Suprapubic skin (tissue), 4 donors: ENCODE data around the gene RPS2. TPM values are rescaled to one million over a fixed set of nuclear protein-coding genes. Genes with fewer than 3 reads are reported as not detected.

Source experiments
- DNase-seq, 2 donors: peaks; one replicate each; pipeline ENCODE4 v3.0.0-alpha.2; 2019; ENCODE audit warnings: low spot score in 2 of 2
- H3K27ac ChIP-seq: fragments of 200-600 bp; sonication (generic); one replicate; pipeline ENCODE4 v1.5.1; 2019
- H3K27me3 ChIP-seq: fragments of 200-600 bp; sonication (generic); one replicate; pipeline ENCODE4 v1.5.1; 2019
- H3K36me3 ChIP-seq: fragments of 200-600 bp; sonication (generic); one replicate; pipeline ENCODE4 v1.5.1; 2019
- H3K4me1 ChIP-seq: fragments of 200-600 bp; sonication (generic); one replicate; pipeline ENCODE4 v1.5.1; 2019
- H3K4me3 ChIP-seq: fragments of 200-600 bp; sonication (generic); one replicate; pipeline ENCODE4 v1.5.1; 2019; ENCODE audit warnings: mild to moderate bottlenecking
- H3K9me3 ChIP-seq: fragments of 200-600 bp; sonication (generic); one replicate; pipeline ENCODE4 v1.5.1; 2019
- CTCF ChIP-seq, 2 donors: fragments of 200-600 bp in 1 of 2; fragments of 450-650 bp in 1 of 2; sonication (generic) in 1 of 2; IDR thresholded peaks; one replicate each; pipeline ENCODE4 v1.5.1; 2016 to 2019; ENCODE audit warnings: antibody characterized with exemption in 2 of 2, mild to moderate bottlenecking in 1 of 2, moderate library complexity in 1 of 2
- EP300 ChIP-seq: sonication (generic); formaldehyde crosslinking; IDR thresholded peaks from one replicate; pipeline ENCODE4 v1.6.1; 2017; ENCODE audit warnings: antibody characterized with exemption
- POLR2A ChIP-seq, 2 donors: fragments of 450-650 bp; IDR thresholded peaks; one replicate each; pipeline ENCODE4 v1.6.1; 2017; ENCODE audit warnings: antibody characterized with exemption in 2 of 2, mild to moderate bottlenecking in 2 of 2, moderate library complexity in 2 of 2
- POLR2AphosphoS5 ChIP-seq, 3 donors: sonication (generic); formaldehyde crosslinking; IDR thresholded peaks; one replicate each; pipeline ENCODE4 v1.6.1; 2017; ENCODE audit warnings: antibody characterized with exemption in 3 of 3
- WGBS: methylation state at CpG from one replicate; pipeline ENCODE4 v1.1.5; 2018; 5-methylcytosine and 5-hydroxymethylcytosine counted together
- total RNA-seq, 4 donors: library from RNA; depleted of rRNA; stranded (reverse); fragments of >200 nt; gene quantifications; one replicate each; pipeline ENCODE4 v1.1.0, GENCODE V29; 2016

Gene RPS2
- total RNA-seq, 4 donors from 2014 or later = 3,268 to 4,213 (median 3,625) TPM

GRCh38 chr16:1975432-1976215 is 11.0 kb upstream of the RPS2 start:
- TF ChIP-seq POLR2AphosphoS5 (IDR thresholded peaks at IDR 0.05) (no peak), POLR2A (IDR thresholded peaks at IDR 0.05) (no peak), CTCF (IDR thresholded peaks at IDR 0.05) (no peak), EP300 (no peak)
- 95% methylated on average over 20 of the region's 33 CpGs for WGBS
- H3K27me3 ChIP-seq = peaks cover 21% of the 10 kb centered on the region
- DNase-seq = no peak
- peaks cover 51% of the 10 kb centered on the region for H3K4me1 ChIP-seq
- H3K36me3 ChIP-seq = peaks cover 46% of the 10 kb centered on the region
- H3K27ac ChIP-seq = no peak overlapping the region
- H3K4me3 ChIP-seq = no peak overlapping the region
- no peaks in the 10 kb centered on the region for H3K9me3 ChIP-seq

GRCh38 chr16:1974157-1975070 is 9.8 kb upstream of the RPS2 start:
- no peak overlapping the region for H3K4me3 ChIP-seq
- H3K27me3 ChIP-seq = peaks cover 20% of the 10 kb centered on the region
- WGBS = 97% methylated on average over 28 of the region's 42 CpGs
- TF ChIP-seq POLR2A (IDR thresholded peaks at IDR 0.05) (no peak), POLR2AphosphoS5 (IDR thresholded peaks at IDR 0.05) (no peak), EP300 (no peak), CTCF (IDR thresholded peaks at IDR 0.05) (no peak)
- no peak overlapping the region for H3K27ac ChIP-seq
- H3K36me3 ChIP-seq = peaks cover 46% of the 10 kb centered on the region
- H3K9me3 ChIP-seq = no peaks in the 10 kb centered on the region
- DNase-seq = no peak
- peaks cover 40% of the 10 kb centered on the region for H3K4me1 ChIP-seq

- Histone ChIP-seq H3K4me1 (peaks cover 33% of the 10 kb centered on the region), H3K27ac (no peak overlapping the region), H3K27me3 (peaks cover 12% of the 10 kb centered on the region), H3K4me3 (no peak overlapping the region), H3K9me3 (no peaks in the 10 kb centered on the region), H3K36me3 (peaks cover 46% of the 10 kb centered on the region)
- WGBS = 87% methylated on average over 16 of the region's 16 CpGs
- TF ChIP-seq EP300 (no peak), POLR2AphosphoS5 (IDR thresholded peaks at IDR 0.05) (no peak), CTCF (IDR thresholded peaks at IDR 0.05) (no peak), POLR2A (IDR thresholded peaks at IDR 0.05) (no peak)
- DNase-seq = no peak
These were observed 9.0 kb upstream of the RPS2 start for GRCh38 chr16:1973461-1974156.

GRCh38 chr16:1972490-1972877 is 7.9 kb upstream of the RPS2 start:
- Histone ChIP-seq H3K9me3 (no peaks in the 10 kb centered on the region), H3K36me3 (peaks cover 36% of the 10 kb centered on the region), H3K27me3 (peaks cover 4% of the 10 kb centered on the region), H3K27ac (peak overlapping the region; percentile 93), H3K4me1 (peaks cover 28% of the 10 kb centered on the region), H3K4me3 (peak overlapping the region; percentile 85)
- TF ChIP-seq POLR2A (IDR thresholded peaks at IDR 0.05) (no peak), EP300 (no peak), POLR2AphosphoS5 (IDR thresholded peaks at IDR 0.05) (no peak), CTCF (IDR thresholded peaks at IDR 0.05) (no peak)
- WGBS = 2% methylated on average over 5 of the region's 22 CpGs
- DNase-seq = peak in 1 of 2 donors; percentile 74
